ENCODE measurements around the gene DUSP22. TPM values are rescaled to one million over a fixed set of nuclear protein-coding genes. Genes with fewer than 3 reads are reported as not detected.

The DUSP22 gene
- polyA plus RNA-seq, 1 experiment = 5.4 TPM

GRCh38 chr6:388202-388903 is 96.1 kb downstream of the DUSP22 start:
- DNase-seq (ENCODE audit: low read depth, low spot score) = no peak
- Histone ChIP-seq H3K27me3 (ENCODE audit: control insufficient read depth, insufficient read depth, low read length) (peaks cover 40% of the 10 kb centered on the region), H3K27ac (ENCODE audit: low read depth, low read length) (no peak overlapping the region), H3K9me3 (ENCODE audit: control insufficient read depth, insufficient read depth, low read length) (no peaks in the 10 kb centered on the region; the same call in 1 of the 2 replicates), H3K4me3 (ENCODE audit: low read depth, low read length) (no peak overlapping the region)
- CTCF ChIA-PET = no interaction called here
- no peak for TF ChIP-seq CTCF (IDR thresholded peaks at IDR 0.05; ENCODE audit: low read depth, low read length)
- POLR2A ChIA-PET = no interaction called here

GRCh38 chr6:389143-389542 is 96.9 kb downstream of the DUSP22 start:
- no peak overlapping the region for H3K4me3 ChIP-seq (ENCODE audit: low read depth, low read length)
- CTCF ChIA-PET = no interaction called here
- H3K27me3 ChIP-seq (ENCODE audit: control insufficient read depth, insufficient read depth, low read length) = peaks cover 45% of the 10 kb centered on the region
- POLR2A ChIA-PET = no interaction called here
- no peak for TF ChIP-seq CTCF (IDR thresholded peaks at IDR 0.05; ENCODE audit: low read depth, low read length)
- DNase-seq (ENCODE audit: low read depth, low spot score) = no peak
- H3K27ac ChIP-seq (ENCODE audit: low read depth, low read length) = no peak overlapping the region
- H3K9me3 ChIP-seq (ENCODE audit: control insufficient read depth, insufficient read depth, low read length) = no peaks in the 10 kb centered on the region; the same call in 1 of the 2 replicates

GRCh38 chr6:389622-390021 is 97.3 kb downstream of the DUSP22 start:
- ChIA-PET POLR2A (no interaction called here), CTCF (interaction anchor here (0.5 kb wide), 1 partner anchor 33 kb away, joined by 5 read pairs; no protein-coding TSS in a partner anchor)
- no peaks in the 10 kb centered on the region; the same call in 1 of the 2 replicates for H3K9me3 ChIP-seq (ENCODE audit: control insufficient read depth, insufficient read depth, low read length)
- H3K4me3 ChIP-seq (ENCODE audit: low read depth, low read length) = no peak overlapping the region
- TF ChIP-seq CTCF (IDR thresholded peaks at IDR 0.05; ENCODE audit: low read depth, low read length) = no peak
- no peak overlapping the region for H3K27ac ChIP-seq (ENCODE audit: low read depth, low read length)
- DNase-seq (ENCODE audit: low read depth, low spot score) = no peak
- H3K27me3 ChIP-seq (ENCODE audit: control insufficient read depth, insufficient read depth, low read length) = peaks cover 48% of the 10 kb centered on the region

GRCh38 chr6:390914-391558 is 98.7 kb downstream of the DUSP22 start:
- Histone ChIP-seq H3K27ac (ENCODE audit: low read depth, low read length) (no peak overlapping the region), H3K4me3 (ENCODE audit: low read depth, low read length) (no peak overlapping the region), H3K27me3 (ENCODE audit: control insufficient read depth, insufficient read depth, low read length) (peaks cover 61% of the 10 kb centered on the region), H3K9me3 (ENCODE audit: control insufficient read depth, insufficient read depth, low read length) (no peaks in the 10 kb centered on the region; the same call in 1 of the 2 replicates)
- no peak for DNase-seq (ENCODE audit: low read depth, low spot score)
- ChIA-PET POLR2A (no interaction called here), CTCF (no interaction called here)
- no peak for TF ChIP-seq CTCF (IDR thresholded peaks at IDR 0.05; ENCODE audit: low read depth, low read length)

Measured in AG04450 (cell line).